ENCODE results near the gene BSN. TPM values are rescaled to one million over a fixed set of nuclear protein-coding genes. Genes with fewer than 3 reads are reported as not detected.
A peak's percentile ranks its signal among the peaks of the same experiment; 100 is the strongest.

Gene BSN
- total RNA-seq, 1 experiment from 2014 or later: 0.10 TPM

GRCh38 chr3:49601358-49602048 lies 47.2 kb downstream of the BSN start:
- DNase-seq (ENCODE audit: low spot score): no peak

- no peak for DNase-seq (ENCODE audit: low spot score)
Observed at GRCh38 chr3:49602049-49602554, 47.8 kb downstream of the BSN start.

- no peak for DNase-seq (ENCODE audit: low spot score)
Observed at GRCh38 chr3:49602877-49603411, 48.7 kb downstream of the BSN start.

GRCh38 chr3:49606427-49606826 lies 52.1 kb downstream of the BSN start:
- DNase-seq (ENCODE audit: low spot score): no peak

- no peak for DNase-seq (ENCODE audit: low spot score)
Observed at GRCh38 chr3:49607105-49607591, 52.9 kb downstream of the BSN start.

GRCh38 chr3:49607796-49608195 lies 53.5 kb downstream of the BSN start:
- DNase-seq (ENCODE audit: low spot score): no peak

GRCh38 chr3:49609314-49609713 lies 55.0 kb downstream of the BSN start:
- no peak for DNase-seq (ENCODE audit: low spot score)

GRCh38 chr3:49609815-49610214 lies 55.5 kb downstream of the BSN start:
- no peak for DNase-seq (ENCODE audit: low spot score)

- DNase-seq (ENCODE audit: low spot score): no peak
Observed at GRCh38 chr3:49610666-49611280, 56.5 kb downstream of the BSN start.

- DNase-seq (ENCODE audit: low spot score): no peak
Observed at GRCh38 chr3:49611291-49611690, 57.0 kb downstream of the BSN start.

GRCh38 chr3:49611719-49612118 lies 57.4 kb downstream of the BSN start:
- DNase-seq (ENCODE audit: low spot score): no peak

- no peak for DNase-seq (ENCODE audit: low spot score)
Observed at GRCh38 chr3:49614936-49615335, 60.7 kb downstream of the BSN start.

GRCh38 chr3:49616061-49616460 lies 61.8 kb downstream of the BSN start:
- no peak for DNase-seq (ENCODE audit: low spot score)

GRCh38 chr3:49616491-49616941 lies 62.2 kb downstream of the BSN start:
- peak; percentile 34 for DNase-seq (ENCODE audit: low spot score)

- DNase-seq (ENCODE audit: low spot score): no peak
Observed at GRCh38 chr3:49617390-49618013, 63.2 kb downstream of the BSN start.

GRCh38 chr3:49618412-49618811 lies 64.1 kb downstream of the BSN start:
- no peak for DNase-seq (ENCODE audit: low spot score)

- peak; percentile 29 for DNase-seq (ENCODE audit: low spot score)
Observed at GRCh38 chr3:49619649-49620048, 65.4 kb downstream of the BSN start.

GRCh38 chr3:49620728-49621127 lies 66.5 kb downstream of the BSN start:
- no peak for DNase-seq (ENCODE audit: low spot score)

- no peak for DNase-seq (ENCODE audit: low spot score)
Observed at GRCh38 chr3:49623071-49623470, 68.8 kb downstream of the BSN start.

GRCh38 chr3:49625071-49625470 lies 70.8 kb downstream of the BSN start:
- DNase-seq (ENCODE audit: low spot score): no peak

- no peak for DNase-seq (ENCODE audit: low spot score)
Observed at GRCh38 chr3:49626101-49626581, 71.9 kb downstream of the BSN start.

GRCh38 chr3:49626796-49627195 lies 72.5 kb downstream of the BSN start:
- DNase-seq (ENCODE audit: low spot score): no peak
